H1 (cell line): ENCODE measurements around the gene KRTAP9-7. TPM values are rescaled to one million over a fixed set of nuclear protein-coding genes. Genes with fewer than 3 reads are reported as not detected.
"Not testable (repeated sequence)": the region's sequence is repeated elsewhere in the genome, so short reads cannot be mapped to it uniquely, and the experiment has no call there.

Experiments
- CTCF ChIA-PET: fragments of 300-600 bp; sonication (Branson Sonifier 250); formaldehyde crosslinking; loops from one replicate; lab custom pipeline; 2021; ENCODE audit not compliant: partially characterized antibody; lab: Charles Lee
- POLR2A ChIA-PET: fragments of 300-600 bp; sonication (Branson Sonifier 250); formaldehyde crosslinking; loops from one replicate; lab custom pipeline; 2021; ENCODE audit warnings: inconsistent platforms; ENCODE audit not compliant: partially characterized antibody; lab: Charles Lee
- DNase-seq, 2 experiments: peaks; one replicate each; pipeline versions ENCODE4 v3.0.0 to v3.0.0-alpha.2; 2010 to 2022; ENCODE audit warnings: low spot score in 2 of 2, low read depth in 1 of 2, mixed read lengths in 1 of 2
- FAIRE-seq: peaks from 2 replicates; lab custom pipeline; 2011; peaks lifted over from hg19 to GRCh38; lab: Jason Lieb, UNC
- H2AFZ ChIP-seq: 2 replicates; pipeline ENCODE4 v1.8.1; 2012; ENCODE audit warnings: low read length, inconsistent platforms
- H2AK5ac ChIP-seq: 2 replicates; pipeline ENCODE4 v1.6.1; 2013; ENCODE audit warnings: low read depth, low read length
- H2BK120ac ChIP-seq: replicated peaks from 2 replicates; pipeline ENCODE3; 2013; ENCODE audit warnings: low read depth, low read length, inconsistent platforms
- H2BK12ac ChIP-seq: 2 replicates; pipeline ENCODE4 v1.6.1; 2013; ENCODE audit warnings: low read depth, low read length
- H2BK15ac ChIP-seq: 2 replicates; pipeline ENCODE4 v1.6.1; 2013; ENCODE audit warnings: low read length
- H2BK20ac ChIP-seq: 2 replicates; pipeline ENCODE4 v1.6.1; 2013; ENCODE audit warnings: low read length
- H2BK5ac ChIP-seq: 2 replicates; pipeline ENCODE4 v1.6.1; 2013; ENCODE audit warnings: low read depth, low read length
- H3K14ac ChIP-seq: 2 replicates; pipeline ENCODE4 v1.6.1; 2013; ENCODE audit warnings: inconsistent platforms; ENCODE audit not compliant: insufficient read length
- H3K18ac ChIP-seq: 2 replicates; pipeline ENCODE4 v1.6.1; 2013; ENCODE audit warnings: low read length; ENCODE audit errors: extremely low read depth
- H3K23ac ChIP-seq: 2 replicates; pipeline ENCODE4 v1.6.1; 2013; ENCODE audit warnings: inconsistent platforms; ENCODE audit not compliant: insufficient read length
- H3K23me2 ChIP-seq: 2 replicates; pipeline ENCODE4 v1.6.1; 2013; ENCODE audit warnings: low read depth, low read length
- H3K27ac ChIP-seq: 2 replicates; pipeline ENCODE4 v1.6.1; 2011; ENCODE audit warnings: low read depth, low read length, inconsistent platforms
- H3K27me3 ChIP-seq, 4 experiments: replicated peaks in 1 of 4; 1 replicate in 1 of 4; 2 replicates in 3 of 4; pipeline versions ENCODE4 v1.6.1 to v1.8.1; 2011 to 2013; ENCODE audit warnings: low read length in 3 of 4, mild to moderate bottlenecking in 3 of 4, inconsistent platforms in 2 of 4, mixed read lengths in 2 of 4, moderate library complexity in 1 of 4; ENCODE audit not compliant: control insufficient read depth in 3 of 4, insufficient read depth in 3 of 4; ENCODE audit errors: extremely low read depth in 1 of 4
- H3K36me3 ChIP-seq, 4 experiments: 2 replicates each; pipeline versions ENCODE4 v1.6.1 to v1.8.1; 2011 to 2013; ENCODE audit warnings: mild to moderate bottlenecking in 4 of 4, low read length in 3 of 4, moderate library complexity in 2 of 4, control low read depth in 1 of 4, inconsistent platforms in 1 of 4; ENCODE audit not compliant: insufficient read depth in 4 of 4, control insufficient read depth in 2 of 4
- H3K4ac ChIP-seq: replicated peaks from 2 replicates; pipeline ENCODE3; 2013; ENCODE audit warnings: low read length, low read depth, mixed read lengths, inconsistent platforms; ENCODE audit not compliant: insufficient read length
- H3K4me1 ChIP-seq, 4 experiments: replicated peaks in 1 of 4; 1 replicate in 1 of 4; 2 replicates in 3 of 4; pipeline versions ENCODE4 v1.6.1 to v1.8.1; 2011 to 2013; ENCODE audit warnings: low read length in 3 of 4, inconsistent platforms in 2 of 4, mixed read lengths in 1 of 4; ENCODE audit not compliant: insufficient read depth in 4 of 4, control insufficient read depth in 3 of 4
- H3K4me2 ChIP-seq, 2 experiments: 2 replicates each; pipeline versions ENCODE4 v1.6.1 to v1.8.1; 2011 to 2013; ENCODE audit warnings: low read depth in 2 of 2, low read length in 2 of 2, control low read depth in 1 of 2, inconsistent platforms in 1 of 2, mild to moderate bottlenecking in 1 of 2; ENCODE audit not compliant: insufficient read depth in 1 of 2
- H3K4me3 ChIP-seq, 4 experiments: fragments of 200-600, 300-600 bp in 1 of 4; sonication (generic), shearing (Covaris generic), sonication (Bioruptor Twin) in 1 of 4; 2 replicates each; pipeline versions ENCODE4 v1.5.1 to v1.8.1; 2011 to 2016; ENCODE audit warnings: low read length in 4 of 4, low read depth in 3 of 4, control low read depth in 2 of 4, inconsistent platforms in 2 of 4, mild to moderate bottlenecking in 2 of 4, mixed read lengths in 1 of 4, moderate library complexity in 1 of 4; ENCODE audit not compliant: insufficient read depth in 2 of 4; ENCODE audit errors: extremely low read depth in 1 of 4
- H3K56ac ChIP-seq: replicated peaks from 2 replicates; pipeline ENCODE3; 2013; ENCODE audit warnings: low read depth, mild to moderate bottlenecking, mixed read lengths, low read length, inconsistent platforms; ENCODE audit not compliant: insufficient read length
- H3K79me1 ChIP-seq: 2 replicates; pipeline ENCODE4 v1.6.1; 2013; ENCODE audit warnings: low read depth, low read length, control low read depth
- H3K79me2 ChIP-seq, 2 experiments: 2 replicates each; pipeline versions ENCODE4 v1.6.1 to v1.8.1; 2012 to 2013; ENCODE audit warnings: low read length in 2 of 2, mild to moderate bottlenecking in 2 of 2, inconsistent platforms in 1 of 2; ENCODE audit not compliant: insufficient read depth in 2 of 2, control insufficient read depth in 1 of 2
- H3K9ac ChIP-seq, 4 experiments: replicated peaks in 1 of 4; 1 replicate in 1 of 4; 2 replicates in 3 of 4; pipeline versions ENCODE4 v1.6.1 to v1.8.1; 2011 to 2013; ENCODE audit warnings: low read depth in 3 of 4, low read length in 3 of 4, control low read depth in 2 of 4, mild to moderate bottlenecking in 2 of 4, moderate library complexity in 2 of 4, inconsistent platforms in 1 of 4; ENCODE audit errors: extremely low read depth in 1 of 4
- H3K9me3 ChIP-seq, 2 experiments: 2 replicates each; pipeline versions ENCODE4 v1.6.1 to v1.8.1; 2012 to 2013; ENCODE audit warnings: mild to moderate bottlenecking in 2 of 2, moderate library complexity in 2 of 2, control low read depth in 1 of 2, inconsistent platforms in 1 of 2, low read depth in 1 of 2, low read length in 1 of 2, mixed read lengths in 1 of 2; ENCODE audit not compliant: insufficient read depth in 2 of 2
- H4K20me1 ChIP-seq, 2 experiments: replicated peaks in 1 of 2; 2 replicates each; pipeline versions ENCODE3 to v1.8.1; 2011 to 2013; ENCODE audit warnings: inconsistent platforms in 2 of 2, low read length in 2 of 2, mild to moderate bottlenecking in 1 of 2; ENCODE audit not compliant: insufficient read depth in 2 of 2, control insufficient read depth in 1 of 2
- H4K5ac ChIP-seq: 2 replicates; pipeline ENCODE4 v1.6.1; 2013; ENCODE audit warnings: low read length, low read depth, mixed read lengths, inconsistent platforms; ENCODE audit not compliant: insufficient read length
- H4K8ac ChIP-seq: 2 replicates; pipeline ENCODE4 v1.8.0; 2013; ENCODE audit warnings: mild to moderate bottlenecking, moderate library complexity, low read length, inconsistent platforms; ENCODE audit not compliant: insufficient read depth; ENCODE audit errors: extremely low read depth
- H4K91ac ChIP-seq: replicated peaks from 2 replicates; pipeline ENCODE3; 2013; ENCODE audit warnings: low read length, mixed read lengths, inconsistent platforms; ENCODE audit not compliant: insufficient read length
- WGBS, 2 experiments: shearing (Covaris generic) in 1 of 2; methylation state at CpG; one replicate each; pipeline versions ENCODE4 v1.1.6 to v1.1.7; 2013 to 2015; ENCODE audit warnings: low lambda C conversion rate in 2 of 2, mixed read lengths in 2 of 2, inconsistent platforms in 1 of 2, low coverage in 1 of 2, missing lambda C conversion rate in 1 of 2; ENCODE audit not compliant: insufficient replicate concordance in 2 of 2, insufficient coverage in 1 of 2, insufficient read length in 1 of 2; ENCODE audit errors: extremely low coverage in 1 of 2, missing lambda C conversion rate in 1 of 2; 5-methylcytosine and 5-hydroxymethylcytosine counted together
- polyA plus RNA-seq, 7 experiments: library from polyadenylated mRNA; depleted of rRNA in 3 of 7; stranded (reverse) in 5 of 7; unstranded in 2 of 7; fragments of >200 nt in 5 of 7; fragments of 200-250 nt in 2 of 7; gene quantifications; 1 replicate in 5 of 7; 2 replicates in 1 of 7; 4 replicates in 1 of 7; pipeline versions ENCODE4 v1.2.1 to v1.2.3, GENCODE V29; 2011 to 2013; ENCODE audit warnings: missing spikeins in 2 of 7, mixed read lengths in 2 of 7
- total RNA-seq: library from RNA; stranded (reverse); fragmentation: NEBNext Ultra II Directional; extraction: Animal tissue kit (Norgen Biotek cat#: 25700); gene quantifications from 2 replicates; pipeline ENCODE4 v1.2.1, GENCODE V29; 2021

The KRTAP9-7 gene
- total and polyA plus RNA-seq, 2 of the 8 experiments (the other 6 are each of a cell fraction or from before 2014, with no cell fraction given): not detected

DNA sequence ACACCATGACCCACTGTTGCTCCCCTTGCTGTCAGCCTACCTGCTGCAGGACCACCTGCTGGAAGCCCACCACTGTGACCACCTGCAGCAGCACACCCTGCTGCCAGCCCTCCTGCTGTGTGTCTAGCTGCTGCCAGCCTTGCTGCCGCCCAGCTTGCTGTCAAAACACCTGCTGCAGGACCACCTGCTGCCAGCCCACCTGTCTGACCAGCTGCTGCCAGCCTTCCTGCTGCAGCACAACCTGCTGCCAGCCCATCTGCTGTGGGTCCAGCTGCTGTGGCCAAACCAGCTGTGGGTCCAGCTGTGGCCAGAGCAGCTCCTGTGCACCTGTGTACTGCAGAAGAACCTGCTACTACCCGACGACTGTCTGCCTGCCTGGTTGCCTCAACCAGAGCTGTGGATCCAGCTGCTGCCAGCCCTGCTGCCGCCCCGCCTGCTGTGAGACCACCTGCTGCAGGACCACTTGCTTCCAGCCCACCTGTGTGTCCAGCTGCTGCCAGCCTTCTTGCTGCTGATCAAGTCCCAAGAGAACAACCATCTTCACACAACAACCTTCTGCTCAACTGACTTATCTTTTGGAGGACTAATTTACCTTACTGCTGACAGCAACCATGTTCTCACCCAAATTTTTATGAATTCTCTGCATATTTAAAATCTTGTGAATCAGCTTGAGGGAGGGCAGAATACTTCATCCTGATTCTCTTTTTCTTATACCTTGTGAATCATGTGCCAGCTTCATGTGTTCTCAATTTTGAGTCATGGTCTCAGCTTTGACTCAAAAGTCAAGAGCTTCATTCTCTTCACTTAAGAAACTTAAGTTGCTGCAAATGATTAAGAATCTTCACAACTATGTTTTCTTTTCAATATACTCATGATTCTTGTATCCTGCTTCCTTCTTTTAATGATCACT lies 19.9 kb upstream of the KRTAP9-7 start, which contains the start of gene KRTAP9-9:
Gene KRTAP9-9 (plus strand): TSS at position 4 of the 910 bp plus-strand sequence.
- H2BK20ac ChIP-seq, H4K8ac ChIP-seq, H2BK5ac ChIP-seq, H3K9me3 ChIP-seq, H2AK5ac ChIP-seq, FAIRE-seq, H3K56ac ChIP-seq, DNase-seq, H2BK120ac ChIP-seq, H3K79me2 ChIP-seq, H3K23me2 ChIP-seq, H3K27ac ChIP-seq, H3K27me3 ChIP-seq, H3K4ac ChIP-seq, H3K18ac ChIP-seq, H2BK15ac ChIP-seq, H3K4me1 ChIP-seq, POLR2A ChIA-PET, H3K23ac ChIP-seq, H4K5ac ChIP-seq, H3K9ac ChIP-seq, H3K4me3 ChIP-seq, H3K14ac ChIP-seq, H3K79me1 ChIP-seq, H2BK12ac ChIP-seq, H3K36me3 ChIP-seq, H4K91ac ChIP-seq, H3K4me2 ChIP-seq, H2AFZ ChIP-seq, H4K20me1 ChIP-seq: not testable (repeated sequence)
- CTCF ChIA-PET: interaction anchor here (1.0 kb wide), 1 partner anchor 19 kb away, joined by 3 read pairs; no protein-coding TSS in a partner anchor
- WGBS, 2 experiments: 81% methylated on average over 5 of the region's 5 CpGs; no CpG with 5 or more reads in 1 of the 2 experiments
